ENCODE results near the gene PLXNA2.

The PLXNA2 gene

DNA sequence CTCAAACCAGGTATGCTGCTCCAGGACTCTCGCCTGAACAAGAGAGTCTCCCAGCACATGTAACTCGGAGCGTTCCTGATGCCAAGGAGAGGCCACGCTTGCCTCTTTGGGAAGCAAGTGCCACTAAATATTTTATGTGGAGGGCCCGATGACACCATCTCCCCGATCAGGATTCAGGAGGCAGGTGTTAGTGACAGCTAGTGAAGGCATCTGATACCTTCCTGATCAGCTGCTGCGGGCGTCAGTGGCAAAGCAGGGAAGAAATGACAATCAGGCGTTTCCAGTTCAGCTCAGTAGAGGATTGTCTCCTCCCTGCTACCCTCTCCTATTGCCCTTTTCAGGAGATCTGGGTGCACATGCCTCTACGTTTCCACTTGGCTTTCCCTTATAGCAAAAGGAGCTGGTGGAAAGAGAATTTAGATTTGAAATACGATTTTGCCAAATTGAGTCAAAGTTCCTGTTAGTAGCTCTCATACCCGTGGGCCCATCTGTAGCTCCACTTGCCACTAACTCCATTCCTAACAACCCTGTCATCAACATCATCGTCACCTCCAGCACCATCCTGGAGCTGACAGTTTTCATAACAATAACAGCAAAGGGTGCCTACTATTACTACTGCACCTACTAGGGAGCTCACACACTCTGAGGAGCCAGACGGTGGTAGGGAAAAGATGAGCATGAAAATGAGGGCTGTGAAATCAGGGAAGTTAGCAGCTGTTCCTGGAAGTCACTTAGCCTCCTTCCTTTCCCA lies 21.6 kb downstream of the PLXNA2 start:
- DNase-seq, result no peak

GRCh38 chr1:208221291-208221622 lies 22.9 kb downstream of the PLXNA2 start:
- DNase-seq, result no peak

GRCh38 chr1:208219659-208220282 lies 24.4 kb downstream of the PLXNA2 start:
- DNase-seq, result no peak

DNA sequence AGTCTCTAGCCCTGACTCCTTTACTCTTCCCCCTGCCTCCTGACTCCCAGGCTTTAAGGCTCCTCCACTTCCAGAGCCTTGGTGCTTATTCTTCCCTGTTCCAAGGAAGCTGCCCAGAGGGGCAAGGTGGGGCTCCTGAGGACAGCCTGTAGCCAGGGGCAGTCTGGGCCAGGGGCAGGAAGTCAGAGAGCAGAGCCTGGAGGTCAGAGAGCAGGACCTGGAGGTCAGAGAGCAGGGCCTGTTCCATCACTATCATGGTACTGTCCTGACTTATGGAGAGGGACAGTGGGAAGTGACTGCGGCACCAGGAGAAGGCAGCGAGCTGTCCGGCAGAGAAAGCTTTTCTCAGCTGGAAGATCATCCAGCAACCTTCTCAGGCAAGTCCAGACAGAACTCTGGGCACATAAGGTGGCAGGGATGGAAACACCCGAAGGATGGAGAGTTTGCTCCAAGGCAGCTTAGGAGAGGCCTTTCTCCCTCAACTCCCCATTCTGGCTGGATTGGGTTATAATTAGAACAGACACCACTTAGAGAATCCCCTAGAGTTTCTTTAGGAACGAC lies 25.0 kb downstream of the PLXNA2 start:
- DNase-seq, result no peak

DNA sequence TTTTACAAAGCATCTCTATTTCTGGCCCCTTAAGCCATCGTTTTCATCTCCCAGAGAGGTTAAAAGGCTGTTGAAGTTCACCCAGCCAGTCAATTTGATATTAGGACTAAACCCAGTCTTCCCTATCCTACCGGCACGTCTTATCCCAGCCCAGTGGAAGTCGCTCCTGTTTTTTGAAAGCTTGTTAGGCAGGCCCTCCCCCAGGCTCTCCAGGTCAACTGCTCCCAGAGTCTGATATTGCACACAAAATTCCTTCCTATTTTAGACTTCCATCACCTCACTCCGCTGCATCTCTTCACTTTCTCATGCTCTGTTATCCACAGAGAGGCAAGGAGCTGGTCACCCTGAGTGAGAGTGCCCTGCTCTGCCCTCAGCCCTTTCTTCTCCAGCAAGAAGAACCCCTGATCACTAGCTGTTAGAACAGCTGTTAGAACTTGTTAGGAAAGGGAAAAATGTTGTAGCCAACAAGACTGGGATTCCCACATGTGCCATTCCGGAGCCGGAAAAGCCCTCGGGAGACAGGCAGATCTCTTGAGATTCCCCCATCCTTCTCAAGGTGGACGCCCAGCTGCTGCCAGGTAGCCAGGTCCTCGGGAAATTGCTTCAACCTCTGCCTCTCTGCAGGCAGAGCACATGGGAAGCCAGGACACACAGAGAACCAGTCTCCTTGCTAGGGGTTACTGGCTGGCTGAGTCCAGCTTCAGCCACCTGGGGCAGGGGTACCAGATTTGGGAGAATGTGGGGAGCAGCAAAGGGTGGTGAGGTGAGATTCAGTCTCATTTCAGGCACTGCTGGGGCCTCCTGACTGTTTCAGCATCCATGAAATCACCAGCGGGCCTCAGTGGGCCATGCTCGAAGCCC lies 25.7 kb downstream of the PLXNA2 start:
- DNase-seq, result no peak

GRCh38 chr1:208217781-208218180 lies 26.4 kb downstream of the PLXNA2 start:
- no peak for DNase-seq

- DNase-seq, result no peak
These were observed 27.4 kb downstream of the PLXNA2 start for GRCh38 chr1:208216806-208217205.

GRCh38 chr1:208216062-208216461 lies 28.1 kb downstream of the PLXNA2 start:
- no peak for DNase-seq

- no peak for DNase-seq
These were observed 28.8 kb downstream of the PLXNA2 start for GRCh38 chr1:208215393-208215792.

DNA sequence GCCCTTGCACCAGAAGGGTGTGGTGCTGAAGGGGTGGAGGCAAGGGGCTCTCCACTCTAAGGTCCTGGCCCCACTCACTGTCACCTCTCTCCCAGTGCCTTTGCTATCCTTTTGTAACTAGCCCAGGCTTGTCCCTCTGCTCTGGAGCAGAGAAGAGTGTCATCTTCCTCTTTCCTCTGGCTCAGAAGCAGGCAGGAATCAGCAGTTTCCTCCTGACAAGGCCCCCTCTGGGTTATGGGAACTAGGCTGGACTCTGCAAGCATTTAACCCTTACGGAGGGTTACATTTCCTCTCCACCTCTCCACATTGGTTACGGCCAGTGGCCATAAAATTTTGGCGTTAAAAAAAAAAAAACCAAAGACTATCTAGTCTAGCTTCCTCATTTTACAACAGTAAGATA lies 30.4 kb downstream of the PLXNA2 start:
- no peak for DNase-seq

- no peak for DNase-seq
These were observed 31.3 kb downstream of the PLXNA2 start for GRCh38 chr1:208212893-208213292.

DNA sequence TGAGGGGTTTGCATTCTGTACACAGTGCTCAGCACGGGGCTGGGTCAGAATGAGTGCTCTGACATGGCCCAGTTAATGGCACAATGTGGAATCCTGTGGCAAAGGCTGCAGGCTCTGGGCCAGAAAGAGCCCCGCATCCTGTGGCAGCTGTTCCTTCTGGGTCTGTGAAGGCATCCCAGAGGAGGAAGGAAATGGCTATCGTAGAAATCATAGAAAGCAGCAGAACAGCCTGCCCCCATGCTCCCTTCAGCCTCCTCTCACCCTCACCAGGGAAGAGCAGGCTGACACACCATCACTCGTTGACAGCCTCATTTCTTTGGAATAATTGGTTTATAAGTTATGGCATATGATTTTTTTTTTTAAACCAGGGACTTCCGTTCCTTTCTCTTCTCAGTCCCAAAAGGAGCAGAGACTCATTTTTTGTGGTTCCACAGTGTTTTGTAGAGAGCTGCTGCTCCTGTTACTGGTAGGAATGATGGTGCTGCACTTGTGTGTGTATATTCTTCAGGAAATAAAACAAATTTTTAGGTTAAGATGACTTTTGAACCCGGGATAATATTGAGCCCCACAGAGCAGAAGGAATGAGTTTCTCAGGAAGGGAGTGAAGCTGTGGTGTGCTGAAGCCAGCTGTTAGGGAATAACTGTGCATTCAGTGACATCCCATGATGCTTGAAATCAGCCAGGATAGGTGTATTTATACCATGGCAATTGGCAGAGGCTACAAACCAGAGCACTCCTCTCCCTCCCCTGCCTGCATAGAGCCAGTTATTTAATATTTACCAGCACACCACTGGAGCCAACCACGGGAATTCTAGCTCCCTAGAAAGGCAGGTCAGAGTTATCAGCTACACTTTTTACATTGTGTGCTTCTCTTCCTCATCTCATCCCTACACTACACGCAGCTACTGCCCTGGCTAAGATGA lies 32.0 kb downstream of the PLXNA2 start:
- no peak for DNase-seq

GRCh38 chr1:208209896-208210589 lies 34.1 kb downstream of the PLXNA2 start:
- DNase-seq, result no peak

- no peak for DNase-seq
These were observed 34.9 kb downstream of the PLXNA2 start for GRCh38 chr1:208209286-208209685.

DNA sequence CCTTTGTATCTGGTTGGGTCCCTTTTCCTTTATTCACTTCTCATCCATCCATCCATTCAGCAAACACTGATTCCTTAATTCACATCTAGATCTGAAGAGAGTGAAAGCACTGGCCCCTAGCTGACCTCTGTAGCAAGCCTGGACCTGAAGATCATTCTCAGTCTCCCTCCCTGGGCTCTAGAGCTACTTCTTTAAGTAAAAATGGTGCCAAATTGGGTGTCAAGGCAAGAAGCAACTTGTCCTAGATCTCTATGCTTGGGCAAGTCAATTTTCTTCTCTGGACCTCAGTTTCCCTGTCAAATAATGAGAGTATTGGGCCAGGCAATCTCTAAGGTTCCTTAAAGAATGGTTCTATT lies 36.1 kb downstream of the PLXNA2 start:
- no peak for DNase-seq

DNA sequence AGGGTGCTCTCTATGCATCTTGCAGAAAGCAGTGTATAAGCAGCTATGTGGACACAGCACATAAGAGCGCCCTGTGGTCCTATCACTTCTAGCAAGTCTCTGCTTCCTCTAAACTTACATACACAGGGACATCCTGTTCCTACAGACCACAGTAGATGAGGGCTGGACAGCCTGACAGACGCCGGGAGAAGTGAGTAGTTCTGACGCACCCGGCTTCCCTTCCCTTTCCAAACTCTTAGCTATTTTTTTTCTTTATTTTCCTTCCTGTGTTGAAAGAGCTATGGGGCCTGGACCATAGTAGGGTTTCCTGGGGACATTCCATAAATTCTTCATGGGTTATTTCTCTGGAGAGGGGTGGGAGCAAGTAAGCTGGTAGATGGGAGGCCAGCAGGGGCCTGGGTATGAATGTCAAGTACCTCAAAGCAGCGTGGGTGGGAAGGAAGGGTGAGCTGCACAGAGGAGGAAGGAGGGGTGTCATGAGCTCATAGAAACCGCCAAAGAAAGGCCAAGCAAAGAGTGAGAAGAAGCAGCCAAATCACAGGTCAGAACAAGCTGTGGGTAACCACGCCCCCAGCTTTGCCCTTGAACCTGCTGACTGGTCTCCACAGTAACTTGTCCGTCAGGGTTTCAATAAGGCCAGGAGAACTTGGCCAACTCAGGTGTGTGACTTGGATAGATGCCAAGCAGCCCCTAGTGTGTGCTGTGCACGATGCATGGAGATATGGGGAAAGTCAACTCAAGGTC lies 36.6 kb downstream of the PLXNA2 start:
- no peak for DNase-seq

DNA sequence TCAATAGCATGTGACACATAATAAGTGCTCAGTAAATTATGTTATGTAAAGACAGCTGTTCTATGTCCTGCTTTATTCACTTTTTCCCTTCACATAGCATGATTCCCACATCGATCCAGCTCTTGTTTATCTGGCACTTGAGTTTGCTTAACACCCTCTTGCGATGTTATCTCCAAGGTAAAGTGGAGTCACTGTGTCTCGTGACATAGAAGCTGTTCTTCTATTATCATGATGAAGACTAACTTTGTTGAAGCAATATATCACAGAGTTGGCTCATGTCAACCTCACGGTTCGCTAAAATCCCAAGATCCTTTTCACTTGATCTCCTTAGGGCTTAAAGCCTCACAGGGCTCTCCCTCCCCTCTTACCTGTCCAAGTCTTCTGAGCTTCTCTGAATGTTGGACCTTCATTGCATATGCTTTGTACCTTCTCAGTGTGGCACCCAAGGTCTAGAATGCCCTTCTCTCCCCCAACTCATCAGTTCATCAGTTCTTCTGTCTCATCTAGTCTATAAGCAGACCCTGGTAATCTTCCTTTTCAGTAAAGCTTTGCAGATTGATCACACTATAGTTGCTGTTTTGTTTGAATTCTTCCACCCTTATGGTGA lies 38.0 kb downstream of the PLXNA2 start:
- DNase-seq, result no peak

DNA sequence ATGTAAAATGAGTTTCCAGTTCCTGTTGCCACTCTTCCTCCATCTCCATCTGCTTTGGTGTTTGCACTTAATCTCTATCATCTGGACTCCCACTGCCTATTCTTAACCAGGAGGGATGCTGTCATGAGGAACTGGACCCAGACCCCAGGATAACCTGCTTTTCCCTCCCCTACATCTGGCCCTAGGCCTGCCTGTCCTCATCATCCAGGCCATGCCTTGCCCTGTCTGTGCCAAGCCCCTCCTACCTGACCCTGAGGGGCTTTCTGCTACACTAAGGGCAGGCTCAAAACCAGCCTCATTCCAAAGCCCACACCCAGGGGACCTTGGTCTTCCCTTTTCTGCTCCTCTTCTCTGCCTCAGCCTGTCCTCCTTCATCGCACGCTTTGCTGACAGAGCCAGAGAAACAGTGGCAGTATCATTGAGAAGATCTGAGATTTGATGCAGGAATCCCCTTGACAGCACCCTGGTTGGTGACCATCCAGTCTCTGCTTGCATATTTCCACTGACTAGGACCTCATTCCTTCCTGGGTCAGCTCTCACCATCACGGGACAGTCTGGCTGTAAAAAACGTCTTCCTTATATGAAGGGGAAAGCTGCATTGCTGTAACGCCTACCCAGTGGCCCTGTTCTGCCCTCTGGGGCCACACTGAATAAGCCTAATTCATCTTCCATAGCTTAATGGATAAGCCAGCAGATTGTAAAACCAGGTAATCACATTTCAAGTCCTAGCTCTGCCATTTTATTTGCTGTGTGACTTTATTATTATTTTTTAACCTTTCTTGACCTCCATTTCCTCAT lies 38.8 kb downstream of the PLXNA2 start:
- DNase-seq, result no peak

DNA sequence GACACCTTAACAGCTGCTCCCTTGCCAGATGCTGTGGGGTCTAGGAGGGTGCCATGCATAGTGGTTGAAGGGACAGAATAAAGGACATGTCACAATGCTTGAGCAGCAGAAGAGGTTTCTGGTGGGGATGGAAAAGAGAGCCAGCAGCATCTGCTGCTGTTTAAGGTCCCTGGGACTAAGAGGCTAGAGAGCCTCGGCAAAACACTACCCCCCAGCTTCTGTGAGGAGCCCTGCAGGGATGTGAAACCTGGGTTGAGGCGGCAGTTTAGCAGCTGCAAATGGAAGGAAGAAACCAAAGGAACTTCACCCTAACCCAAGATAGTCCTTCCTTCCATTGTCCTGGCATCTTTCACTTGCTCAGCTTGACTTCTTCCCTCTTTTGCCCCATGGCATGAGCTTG lies 39.4 kb downstream of the PLXNA2 start:
- no peak for DNase-seq
